ENCODE data around the gene BICD1. TPM values are rescaled to one million over a fixed set of nuclear protein-coding genes. Genes with fewer than 3 reads are reported as not detected.
A peak's percentile ranks its signal among the peaks of the same experiment; 100 is the strongest.

The BICD1 gene
- total RNA-seq, 1 donor from 2014 or later: 12.8 TPM

GRCh38 chr12:32102234-32102633 lies 4.4 kb upstream of the BICD1 start:
- no peak for DNase-seq (ENCODE audit: low read depth in 2 of 2)

- DNase-seq (ENCODE audit: low read depth in 2 of 2): peak; percentile 93 to 98
Measured at GRCh38 chr12:32104572-32105355, 1.9 kb upstream of the BICD1 start.

- DNase-seq (ENCODE audit: low read depth in 2 of 2): no peak
Measured at GRCh38 chr12:32105986-32106516, 596 bp upstream of the BICD1 start.

- peak in 1 of 2 donors; percentile 76 for DNase-seq (ENCODE audit: low read depth in 2 of 2)
Measured at GRCh38 chr12:32107359-32108267, 966 bp downstream of the BICD1 start.

GRCh38 chr12:32108787-32109186 lies 2.1 kb downstream of the BICD1 start:
- DNase-seq (ENCODE audit: low read depth in 2 of 2): no peak

GRCh38 chr12:32110417-32110816 lies 3.8 kb downstream of the BICD1 start:
- DNase-seq (ENCODE audit: low read depth in 2 of 2): no peak

- DNase-seq (ENCODE audit: low read depth in 2 of 2): no peak
Measured at GRCh38 chr12:32110942-32111341, 4.3 kb downstream of the BICD1 start.

- peak; percentile 89 to 96 for DNase-seq (ENCODE audit: low read depth in 2 of 2)
Measured at GRCh38 chr12:32115404-32116104, 8.9 kb downstream of the BICD1 start.

- DNase-seq (ENCODE audit: low read depth in 2 of 2): peak in 1 of 2 donors; percentile 42
Measured at GRCh38 chr12:32116897-32117296, 10.2 kb downstream of the BICD1 start.

- no peak for DNase-seq (ENCODE audit: low read depth in 2 of 2)
Measured at GRCh38 chr12:32117316-32117715, 10.7 kb downstream of the BICD1 start.

- no peak for DNase-seq (ENCODE audit: low read depth in 2 of 2)
Measured at GRCh38 chr12:32118806-32119205, 12.2 kb downstream of the BICD1 start.

- no peak for DNase-seq (ENCODE audit: low read depth in 2 of 2)
Measured at GRCh38 chr12:32120419-32120818, 13.8 kb downstream of the BICD1 start.

- no peak for DNase-seq (ENCODE audit: low read depth in 2 of 2)
Measured at GRCh38 chr12:32124637-32125036, 18.0 kb downstream of the BICD1 start.

- DNase-seq (ENCODE audit: low read depth in 2 of 2): no peak
Measured at GRCh38 chr12:32125455-32126084, 18.9 kb downstream of the BICD1 start.

- DNase-seq (ENCODE audit: low read depth in 2 of 2): no peak
Measured at GRCh38 chr12:32126720-32127119, 20.1 kb downstream of the BICD1 start.

GRCh38 chr12:32131666-32132065 lies 25.0 kb downstream of the BICD1 start:
- no peak for DNase-seq (ENCODE audit: low read depth in 2 of 2)

- peak in 1 of 2 donors; percentile 63 for DNase-seq (ENCODE audit: low read depth in 2 of 2)
Measured at GRCh38 chr12:32134101-32134888, 27.6 kb downstream of the BICD1 start.

- DNase-seq (ENCODE audit: low read depth in 2 of 2): no peak
Measured at GRCh38 chr12:32135967-32136366, 29.3 kb downstream of the BICD1 start.

- DNase-seq (ENCODE audit: low read depth in 2 of 2): peak; percentile 31 to 43
Measured at GRCh38 chr12:32136404-32136803, 29.8 kb downstream of the BICD1 start.

GRCh38 chr12:32139064-32139421 lies 32.4 kb downstream of the BICD1 start:
- no peak for DNase-seq (ENCODE audit: low read depth in 2 of 2)

Measured in dermis microvascular lymphatic vessel endothelial cell (primary cell).